Body of pancreas (tissue), 4 donors: Measurements from ENCODE around the gene EPHB2.

Experiments used
- CTCF ChIP-seq, 7 experiments: fragments of 450-650 bp in 4 of 7; fragments of 200-600 bp in 3 of 7; sonication (generic) in 3 of 7; IDR thresholded peaks; one replicate each; pipeline ENCODE4 v1.5.1; 2016 to 2019; ENCODE audit warnings: antibody characterized with exemption in 7 of 7
- POLR2A ChIP-seq, 3 donors: fragments of 450-650 bp; IDR thresholded peaks; one replicate each; pipeline ENCODE4 v1.6.1; 2016; ENCODE audit warnings: antibody characterized with exemption in 3 of 3, mild to moderate bottlenecking in 2 of 3

GRCh38 chr1:22868331-22868730 is 157.7 kb downstream of the EPHB2 start:
- no peak for TF ChIP-seq CTCF (IDR thresholded peaks at IDR 0.05)
- no peak for TF ChIP-seq POLR2A (IDR thresholded peaks at IDR 0.05)
